ENCODE measurements around the gene MGAT4C.
"Not testable (repeated sequence)": the region's sequence is repeated elsewhere in the genome, so short reads cannot be mapped to it uniquely, and the experiment has no call there.

The MGAT4C gene

DNA sequence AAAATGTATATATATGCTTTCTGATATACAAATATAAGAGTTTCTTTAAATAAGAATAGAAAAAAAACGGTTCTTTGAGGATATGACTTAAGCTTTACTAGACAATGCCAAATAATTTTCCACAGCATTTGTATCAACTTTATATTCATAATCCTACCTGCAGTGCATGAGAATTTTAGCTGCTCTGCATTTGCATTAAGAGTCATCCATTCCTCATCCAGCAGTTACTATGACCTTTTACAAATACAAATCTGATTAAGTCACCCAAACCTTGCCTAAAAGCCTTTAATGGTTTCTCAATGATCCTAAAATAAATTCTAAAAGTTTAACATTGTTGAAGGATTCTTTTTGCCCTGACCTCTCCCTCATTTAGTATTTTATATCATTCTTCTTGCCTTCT lies 116.5 kb downstream of the MGAT4C start:
- TF ChIP-seq, protein P1, sequence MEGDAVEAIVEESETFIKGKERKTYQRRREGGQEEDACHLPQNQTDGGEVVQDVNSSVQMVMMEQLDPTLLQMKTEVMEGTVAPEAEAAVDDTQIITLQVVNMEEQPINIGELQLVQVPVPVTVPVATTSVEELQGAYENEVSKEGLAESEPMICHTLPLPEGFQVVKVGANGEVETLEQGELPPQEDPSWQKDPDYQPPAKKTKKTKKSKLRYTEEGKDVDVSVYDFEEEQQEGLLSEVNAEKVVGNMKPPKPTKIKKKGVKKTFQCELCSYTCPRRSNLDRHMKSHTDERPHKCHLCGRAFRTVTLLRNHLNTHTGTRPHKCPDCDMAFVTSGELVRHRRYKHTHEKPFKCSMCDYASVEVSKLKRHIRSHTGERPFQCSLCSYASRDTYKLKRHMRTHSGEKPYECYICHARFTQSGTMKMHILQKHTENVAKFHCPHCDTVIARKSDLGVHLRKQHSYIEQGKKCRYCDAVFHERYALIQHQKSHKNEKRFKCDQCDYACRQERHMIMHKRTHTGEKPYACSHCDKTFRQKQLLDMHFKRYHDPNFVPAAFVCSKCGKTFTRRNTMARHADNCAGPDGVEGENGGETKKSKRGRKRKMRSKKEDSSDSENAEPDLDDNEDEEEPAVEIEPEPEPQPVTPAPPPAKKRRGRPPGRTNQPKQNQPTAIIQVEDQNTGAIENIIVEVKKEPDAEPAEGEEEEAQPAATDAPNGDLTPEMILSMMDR (IDR thresholded peaks at IDR 0.05; ENCODE audit: low read depth, low read length) = no peak

DNA sequence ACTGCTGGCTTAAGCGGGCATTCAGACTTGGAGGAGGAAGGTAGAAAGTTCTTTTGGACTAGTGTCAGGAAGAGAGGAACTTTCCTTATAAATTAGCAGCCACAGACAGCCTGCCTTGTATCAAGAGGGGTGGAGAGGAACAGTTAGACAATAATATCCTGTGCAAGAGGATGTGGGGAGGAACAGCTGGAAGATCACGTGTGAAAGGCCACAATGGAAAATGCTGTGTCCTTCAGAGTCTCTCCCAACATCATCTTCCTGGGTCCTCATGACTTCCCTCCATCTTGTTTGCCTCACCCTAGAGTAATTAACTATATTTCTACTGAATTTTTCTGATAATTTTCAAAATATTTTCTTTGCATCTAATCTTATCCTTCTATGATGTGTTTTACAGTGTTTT lies 117.4 kb downstream of the MGAT4C start:
- H3K4me3 ChIP-seq (ENCODE audit: low read depth, low read length) = no peak overlapping the region
- TF ChIP-seq, protein P1 (IDR thresholded peaks at IDR 0.05; ENCODE audit: low read depth, low read length) = no peak

More for the DNA sequence above, 116.5 kb downstream of the MGAT4C start:
- H3K4me3 ChIP-seq (ENCODE audit: low read depth, low read length) = no peak overlapping the region

DNA sequence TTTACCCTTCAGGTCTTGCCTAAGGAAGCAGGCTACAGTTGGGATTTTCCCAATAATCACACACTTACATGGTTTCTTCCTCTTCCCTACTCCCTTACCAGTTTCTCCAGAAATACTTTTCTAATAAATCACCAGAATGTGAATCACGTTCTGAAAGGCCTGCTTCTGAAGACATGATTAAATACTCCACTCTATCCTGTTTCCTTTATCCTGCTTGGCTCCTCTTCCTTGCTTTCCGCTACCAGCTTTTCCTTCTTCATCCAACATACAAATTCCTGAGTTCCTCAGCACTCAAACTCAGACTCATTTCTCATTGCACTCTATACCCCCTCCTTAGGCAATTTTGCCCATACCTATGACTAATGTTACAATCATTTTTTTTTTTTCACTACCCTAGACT lies 118.3 kb downstream of the MGAT4C start:
- TF ChIP-seq, protein P1 (IDR thresholded peaks at IDR 0.05; ENCODE audit: low read depth, low read length) = no peak
- no peak overlapping the region for H3K4me3 ChIP-seq (ENCODE audit: low read depth, low read length)

DNA sequence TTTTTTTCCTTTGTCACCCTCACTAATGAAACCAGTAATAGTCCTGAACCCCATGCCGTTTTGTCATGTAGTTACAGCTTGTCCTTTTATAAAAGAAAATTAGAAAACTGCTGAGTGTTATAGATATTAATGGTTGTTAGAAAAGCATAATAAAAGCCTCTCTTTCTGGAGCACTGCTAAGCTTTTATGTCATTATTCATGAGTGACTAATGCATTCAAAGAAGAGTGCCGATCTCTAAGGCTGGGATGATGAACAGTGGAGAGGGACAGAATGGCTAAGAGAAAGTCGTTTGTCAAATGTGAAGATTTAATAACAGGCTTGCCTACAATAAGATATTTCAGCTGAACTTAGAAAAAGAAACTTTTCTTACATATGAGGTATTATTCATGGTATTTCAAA lies 121.6 kb downstream of the MGAT4C start:
- TF ChIP-seq, protein P1 (IDR thresholded peaks at IDR 0.05; ENCODE audit: low read depth, low read length) = no peak
- no peak overlapping the region for H3K4me3 ChIP-seq (ENCODE audit: low read depth, low read length)

DNA sequence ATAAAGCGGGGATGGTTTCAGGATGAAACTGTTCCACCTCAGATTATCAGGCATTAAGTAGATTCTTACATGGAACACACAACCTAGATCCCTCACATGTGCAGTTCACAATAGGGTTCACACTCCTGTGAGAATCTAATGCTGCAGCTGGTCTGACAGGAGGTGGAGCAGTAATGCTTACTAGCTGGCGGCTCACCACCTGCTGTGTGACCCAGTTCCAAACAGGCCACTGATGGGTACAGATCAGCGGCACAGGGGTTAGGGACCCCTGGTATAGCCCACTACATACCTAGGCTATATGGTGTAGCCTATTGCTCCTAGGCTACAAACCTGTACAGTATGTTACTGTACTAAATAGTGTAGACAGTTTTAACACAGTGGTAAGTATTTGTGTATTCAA lies 129.3 kb downstream of the MGAT4C start:
- not testable (repeated sequence) for H3K4me3 ChIP-seq (ENCODE audit: low read depth, low read length)

DNA sequence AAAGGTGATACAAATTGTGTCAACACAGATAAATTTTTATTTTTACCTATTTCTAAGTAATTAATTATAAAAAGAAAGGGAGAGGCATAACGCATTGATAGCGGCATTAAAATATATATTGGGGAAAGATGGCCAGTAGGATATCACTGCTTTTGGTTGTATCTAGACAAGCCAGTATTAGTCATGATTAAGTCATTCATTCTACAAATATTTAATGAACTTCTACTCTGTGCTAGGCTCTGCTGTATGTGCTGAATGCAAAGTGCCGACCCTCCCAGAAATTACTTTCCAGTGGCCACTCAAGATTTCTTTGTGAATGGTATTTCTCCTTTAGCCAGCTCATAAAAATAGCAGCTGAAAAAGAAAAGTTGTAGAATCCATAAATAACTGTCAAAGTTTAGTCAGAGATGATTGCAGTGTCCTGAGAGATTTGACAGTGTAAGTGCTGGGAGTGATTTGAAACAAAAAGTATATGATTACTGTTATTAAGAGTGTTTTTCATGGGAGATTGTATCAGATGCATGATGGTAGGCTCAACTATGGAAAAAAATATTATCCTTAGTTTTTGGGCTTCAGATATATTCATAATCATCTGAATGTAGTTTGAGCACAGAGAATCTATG lies 133.2 kb downstream of the MGAT4C start:
- H3K4me3 ChIP-seq (ENCODE audit: low read depth, low read length) = no peak overlapping the region
- TF ChIP-seq, protein P1 (IDR thresholded peaks at IDR 0.05; ENCODE audit: low read depth, low read length) = no peak

DNA sequence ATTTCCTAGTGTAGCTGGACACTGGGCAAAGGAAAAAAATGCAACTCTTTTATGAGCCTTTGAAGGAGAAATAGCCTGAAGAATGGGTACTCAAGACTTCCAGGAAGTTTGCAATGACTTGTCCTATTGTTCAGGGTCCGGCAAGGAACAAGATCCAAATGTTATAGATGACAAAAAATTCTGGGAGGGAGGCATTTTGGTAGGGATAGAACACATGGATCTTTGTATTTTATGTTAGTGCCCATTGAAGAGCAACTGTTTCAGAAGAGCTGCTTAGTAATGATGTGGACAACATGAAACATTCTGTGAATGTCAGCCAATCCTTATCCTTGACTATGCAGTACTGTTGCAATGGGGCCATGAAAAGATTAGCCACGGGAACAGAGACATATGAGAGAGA lies 138.0 kb downstream of the MGAT4C start:
- TF ChIP-seq, protein P1 (IDR thresholded peaks at IDR 0.05; ENCODE audit: low read depth, low read length) = no peak
- no peak overlapping the region for H3K4me3 ChIP-seq (ENCODE audit: low read depth, low read length)

DNA sequence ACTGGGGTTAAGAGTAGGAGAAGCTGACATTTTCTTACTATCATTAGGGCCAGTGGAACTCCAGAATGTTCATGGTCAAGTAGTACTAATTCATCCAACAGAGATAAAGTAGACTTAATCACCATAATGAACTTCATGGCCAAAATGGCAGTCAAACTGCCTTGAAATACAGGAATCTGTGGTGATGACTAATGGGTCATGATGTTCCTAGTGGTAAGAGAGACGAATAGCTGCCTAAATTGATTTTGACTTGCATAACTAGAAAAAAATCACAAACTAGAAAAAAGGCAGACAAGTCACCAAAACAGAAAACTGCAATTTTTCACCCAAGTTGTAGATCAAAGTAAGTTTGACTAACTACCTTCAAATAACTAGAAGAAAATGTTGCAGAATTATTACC lies 138.5 kb downstream of the MGAT4C start:
- TF ChIP-seq, protein P1 (IDR thresholded peaks at IDR 0.05; ENCODE audit: low read depth, low read length) = no peak

More for the DNA sequence above, 138.5 kb downstream of the MGAT4C start:
- no peak overlapping the region for H3K4me3 ChIP-seq (ENCODE audit: low read depth, low read length)

All from WI38 (cell line).